ENCODE measurements around the gene ATG4B.

DNA sequence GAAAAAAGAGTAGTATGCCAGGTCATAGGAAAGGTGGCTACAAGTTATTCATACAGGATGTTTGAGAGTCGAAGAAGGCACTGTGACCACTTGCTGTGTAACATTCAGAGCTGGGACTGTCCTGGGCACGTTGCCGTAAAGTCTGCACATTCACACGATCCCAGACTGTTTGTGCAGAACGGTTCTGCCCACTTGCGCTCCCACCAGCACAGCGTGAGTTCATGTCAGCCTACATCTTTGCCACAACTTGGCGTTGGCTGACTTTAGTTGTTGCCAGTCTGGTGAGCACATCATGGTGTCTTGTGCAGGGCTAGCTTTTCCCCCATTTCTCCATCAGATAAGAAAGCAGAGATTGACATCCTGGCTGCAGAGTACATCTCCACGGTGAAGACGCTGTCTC, 71.4 kb downstream of the ATG4B start:
- TF ChIP-seq, protein P1, sequence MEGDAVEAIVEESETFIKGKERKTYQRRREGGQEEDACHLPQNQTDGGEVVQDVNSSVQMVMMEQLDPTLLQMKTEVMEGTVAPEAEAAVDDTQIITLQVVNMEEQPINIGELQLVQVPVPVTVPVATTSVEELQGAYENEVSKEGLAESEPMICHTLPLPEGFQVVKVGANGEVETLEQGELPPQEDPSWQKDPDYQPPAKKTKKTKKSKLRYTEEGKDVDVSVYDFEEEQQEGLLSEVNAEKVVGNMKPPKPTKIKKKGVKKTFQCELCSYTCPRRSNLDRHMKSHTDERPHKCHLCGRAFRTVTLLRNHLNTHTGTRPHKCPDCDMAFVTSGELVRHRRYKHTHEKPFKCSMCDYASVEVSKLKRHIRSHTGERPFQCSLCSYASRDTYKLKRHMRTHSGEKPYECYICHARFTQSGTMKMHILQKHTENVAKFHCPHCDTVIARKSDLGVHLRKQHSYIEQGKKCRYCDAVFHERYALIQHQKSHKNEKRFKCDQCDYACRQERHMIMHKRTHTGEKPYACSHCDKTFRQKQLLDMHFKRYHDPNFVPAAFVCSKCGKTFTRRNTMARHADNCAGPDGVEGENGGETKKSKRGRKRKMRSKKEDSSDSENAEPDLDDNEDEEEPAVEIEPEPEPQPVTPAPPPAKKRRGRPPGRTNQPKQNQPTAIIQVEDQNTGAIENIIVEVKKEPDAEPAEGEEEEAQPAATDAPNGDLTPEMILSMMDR (IDR thresholded peaks at IDR 0.05), result no peak
- TF ChIP-seq POLR2A (IDR thresholded peaks at IDR 0.05), result no peak

Data from heart left ventricle (tissue), 13 donors.